ENCODE results near the gene HSFX1.
"Not testable (repeated sequence)": the region's sequence is repeated elsewhere in the genome, so short reads cannot be mapped to it uniquely, and the experiment has no call there.

HSFX1 gene, protein sequence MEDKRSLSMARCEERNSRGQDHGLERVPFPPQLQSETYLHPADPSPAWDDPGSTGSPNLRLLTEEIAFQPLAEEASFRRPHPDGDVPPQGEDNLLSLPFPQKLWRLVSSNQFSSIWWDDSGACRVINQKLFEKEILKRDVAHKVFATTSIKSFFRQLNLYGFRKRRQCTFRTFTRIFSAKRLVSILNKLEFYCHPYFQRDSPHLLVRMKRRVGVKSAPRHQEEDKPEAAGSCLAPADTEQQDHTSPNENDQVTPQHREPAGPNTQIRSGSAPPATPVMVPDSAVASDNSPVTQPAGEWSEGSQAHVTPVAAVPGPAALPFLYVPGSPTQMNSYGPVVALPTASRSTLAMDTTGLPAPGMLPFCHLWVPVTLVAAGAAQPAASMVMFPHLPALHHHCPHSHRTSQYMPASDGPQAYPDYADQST

DNA sequence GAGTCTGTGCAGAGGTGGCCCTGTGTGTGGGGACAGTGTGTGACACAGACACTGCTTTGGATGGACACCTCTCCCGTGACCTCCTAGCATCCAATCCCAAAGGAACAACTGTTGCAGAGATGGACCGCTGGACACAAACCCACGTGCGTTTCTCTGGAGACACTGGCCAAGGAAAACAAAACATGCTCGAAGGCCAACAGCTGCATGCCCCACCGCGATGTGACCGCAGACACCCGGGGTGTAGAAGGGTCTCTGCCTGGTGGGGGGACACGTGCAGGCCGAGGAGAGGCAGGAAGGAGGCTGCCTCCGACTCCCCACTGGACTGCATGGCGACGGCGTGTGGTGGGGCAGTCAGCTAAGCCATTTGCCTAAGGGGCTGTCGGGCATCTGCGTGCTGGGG, at the start of gene HSFX1:
Gene HSFX1 (plus strand): TSS at position 301 of the 400 bp plus-strand sequence. CDS start 614 bp downstream, outside the sequence.
- POLR2A ChIA-PET (ENCODE audit: low non-redundant PET); DNase-seq (ENCODE audit: low spot score); CTCF ChIA-PET; H3K27ac ChIP-seq: not testable (repeated sequence)

DNA sequence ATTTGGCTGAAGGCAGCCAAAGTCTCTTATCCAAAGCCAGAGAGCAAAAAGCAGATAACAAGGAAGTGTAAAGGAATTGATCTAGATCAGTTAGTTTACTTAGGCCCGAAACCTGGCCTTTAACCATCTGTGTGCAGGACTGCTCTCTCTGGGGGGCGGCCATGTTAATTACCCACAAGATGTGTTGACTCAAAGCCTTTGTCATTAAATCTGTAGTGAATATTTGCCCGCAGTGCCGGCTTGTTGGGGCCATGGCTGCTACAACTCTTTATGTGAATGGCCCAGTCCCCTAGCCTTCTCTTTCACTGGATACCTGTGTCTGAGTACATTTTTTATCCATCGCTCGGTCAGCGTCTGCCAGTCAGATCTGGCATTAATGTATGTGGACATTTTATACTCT, 46.6 kb upstream of the HSFX1 start:
- CTCF ChIA-PET; DNase-seq (ENCODE audit: low spot score); H3K27ac ChIP-seq; POLR2A ChIA-PET (ENCODE audit: low non-redundant PET): not testable (repeated sequence)

GRCh38 chrX:149742269-149742668, 31.6 kb upstream of the HSFX1 start:
- POLR2A ChIA-PET (ENCODE audit: low non-redundant PET); H3K27ac ChIP-seq; CTCF ChIA-PET; DNase-seq (ENCODE audit: low spot score): not testable (repeated sequence)

DNA sequence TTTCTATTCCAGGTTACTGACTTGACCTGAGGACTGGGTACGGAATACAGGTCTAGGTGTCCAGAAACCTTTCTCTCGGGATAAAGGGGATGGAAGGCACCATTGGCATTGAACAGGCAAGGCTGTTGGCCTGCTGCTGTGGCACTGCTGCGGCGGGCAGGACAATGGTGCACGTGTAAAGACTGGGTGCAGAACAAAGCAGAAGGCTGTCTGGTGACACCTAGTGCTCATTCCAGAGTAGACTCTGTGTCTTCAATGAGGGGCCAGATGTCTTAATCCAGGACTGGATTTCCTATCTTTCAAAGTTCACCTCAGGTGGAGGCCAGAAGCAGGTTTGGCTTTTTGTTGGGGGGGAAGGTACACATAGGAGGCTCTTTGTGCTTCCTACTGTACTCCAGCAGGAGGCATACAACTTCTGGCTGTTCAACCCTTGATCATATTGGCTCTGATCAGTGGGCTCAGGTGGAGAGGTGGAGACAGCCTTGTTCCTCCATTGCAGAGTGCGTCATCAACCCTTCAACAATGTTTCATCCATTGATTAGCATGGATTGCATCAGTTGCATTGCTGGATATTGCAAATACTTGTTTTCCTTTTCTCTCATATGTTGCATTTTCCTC, 27.4 kb upstream of the HSFX1 start:
- H3K27ac ChIP-seq; DNase-seq (ENCODE audit: low spot score); CTCF ChIA-PET; POLR2A ChIA-PET (ENCODE audit: low non-redundant PET): not testable (repeated sequence)

DNA sequence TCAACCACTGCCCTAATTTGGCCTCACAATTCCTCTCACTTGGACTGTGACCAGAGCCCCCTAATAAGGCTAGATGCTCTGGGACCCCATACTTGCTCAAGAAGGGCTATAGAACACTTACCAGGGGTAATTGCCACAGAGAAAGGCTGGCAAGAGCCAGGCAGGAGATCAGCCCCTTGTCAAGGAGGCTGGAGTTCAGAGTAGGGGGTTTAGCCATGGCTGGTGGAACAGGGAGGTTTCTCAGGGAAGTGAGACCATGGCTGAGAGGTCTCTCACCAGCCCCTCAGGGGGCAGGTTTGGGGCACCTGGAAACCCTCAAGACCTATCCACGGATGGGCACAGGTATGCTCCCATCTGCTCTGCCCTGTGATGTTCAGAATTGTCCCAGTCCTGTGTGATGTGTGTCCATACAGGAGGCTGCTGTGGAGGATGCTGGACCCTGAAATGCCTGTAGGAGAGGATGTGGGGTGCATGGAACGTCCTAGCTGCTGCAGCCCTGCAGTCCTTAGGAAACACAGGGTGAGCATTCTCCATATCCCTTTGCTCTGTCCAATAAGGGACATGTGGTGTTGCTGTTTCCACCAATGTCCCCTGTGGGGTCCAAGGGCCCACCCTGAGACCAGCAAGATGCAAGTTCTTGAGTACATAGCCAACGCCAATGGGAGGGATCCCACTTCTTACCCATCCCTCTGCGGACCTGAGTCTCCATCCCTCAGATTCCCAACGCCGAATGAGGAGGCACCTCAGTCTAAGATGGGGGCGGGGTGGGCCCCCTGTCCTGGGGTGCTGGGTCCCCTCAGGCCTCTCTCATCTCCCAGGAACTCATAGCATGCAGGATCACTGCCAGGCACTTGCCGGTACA, 16.4 kb upstream of the HSFX1 start:
- ChIA-PET POLR2A (ENCODE audit: low non-redundant PET) (no interaction called here), CTCF (no interaction called here)
- DNase-seq (ENCODE audit: low spot score): no peak
- TF ChIP-seq, protein P1, sequence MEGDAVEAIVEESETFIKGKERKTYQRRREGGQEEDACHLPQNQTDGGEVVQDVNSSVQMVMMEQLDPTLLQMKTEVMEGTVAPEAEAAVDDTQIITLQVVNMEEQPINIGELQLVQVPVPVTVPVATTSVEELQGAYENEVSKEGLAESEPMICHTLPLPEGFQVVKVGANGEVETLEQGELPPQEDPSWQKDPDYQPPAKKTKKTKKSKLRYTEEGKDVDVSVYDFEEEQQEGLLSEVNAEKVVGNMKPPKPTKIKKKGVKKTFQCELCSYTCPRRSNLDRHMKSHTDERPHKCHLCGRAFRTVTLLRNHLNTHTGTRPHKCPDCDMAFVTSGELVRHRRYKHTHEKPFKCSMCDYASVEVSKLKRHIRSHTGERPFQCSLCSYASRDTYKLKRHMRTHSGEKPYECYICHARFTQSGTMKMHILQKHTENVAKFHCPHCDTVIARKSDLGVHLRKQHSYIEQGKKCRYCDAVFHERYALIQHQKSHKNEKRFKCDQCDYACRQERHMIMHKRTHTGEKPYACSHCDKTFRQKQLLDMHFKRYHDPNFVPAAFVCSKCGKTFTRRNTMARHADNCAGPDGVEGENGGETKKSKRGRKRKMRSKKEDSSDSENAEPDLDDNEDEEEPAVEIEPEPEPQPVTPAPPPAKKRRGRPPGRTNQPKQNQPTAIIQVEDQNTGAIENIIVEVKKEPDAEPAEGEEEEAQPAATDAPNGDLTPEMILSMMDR (conservative IDR thresholded peaks at IDR 0.05; ENCODE audit: low read depth): no peak
- no peak overlapping the region for H3K27ac ChIP-seq

- ChIA-PET CTCF (no interaction called here), POLR2A (ENCODE audit: low non-redundant PET) (no interaction called here)
- TF ChIP-seq, protein P1 (conservative IDR thresholded peaks at IDR 0.05; ENCODE audit: low read depth): no peak
- H3K27ac ChIP-seq: no peak overlapping the region
- DNase-seq (ENCODE audit: low spot score): no peak
These were observed 15.7 kb upstream of the HSFX1 start for GRCh38 chrX:149758068-149758714.

DNA sequence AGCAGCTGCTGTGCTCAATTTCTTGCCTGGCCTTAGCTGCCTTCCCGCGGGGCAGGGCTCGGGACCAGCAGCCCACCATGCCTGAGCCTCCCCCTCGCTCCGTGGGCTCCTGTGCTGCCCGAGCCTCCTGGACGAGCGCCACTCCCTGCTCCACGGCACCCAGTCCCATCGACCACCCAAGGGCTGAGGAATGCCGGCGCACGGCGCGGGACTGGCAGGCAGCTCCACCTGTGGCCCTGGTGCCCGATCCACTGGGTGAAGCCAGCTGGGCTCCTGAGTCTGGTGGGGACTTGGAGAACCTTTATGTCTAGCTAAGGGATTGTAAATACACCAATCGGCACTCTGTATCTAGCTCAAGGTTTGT, 15.2 kb upstream of the HSFX1 start:
- POLR2A ChIA-PET (ENCODE audit: low non-redundant PET); DNase-seq (ENCODE audit: low spot score); H3K27ac ChIP-seq; CTCF ChIA-PET: not testable (repeated sequence)

DNA sequence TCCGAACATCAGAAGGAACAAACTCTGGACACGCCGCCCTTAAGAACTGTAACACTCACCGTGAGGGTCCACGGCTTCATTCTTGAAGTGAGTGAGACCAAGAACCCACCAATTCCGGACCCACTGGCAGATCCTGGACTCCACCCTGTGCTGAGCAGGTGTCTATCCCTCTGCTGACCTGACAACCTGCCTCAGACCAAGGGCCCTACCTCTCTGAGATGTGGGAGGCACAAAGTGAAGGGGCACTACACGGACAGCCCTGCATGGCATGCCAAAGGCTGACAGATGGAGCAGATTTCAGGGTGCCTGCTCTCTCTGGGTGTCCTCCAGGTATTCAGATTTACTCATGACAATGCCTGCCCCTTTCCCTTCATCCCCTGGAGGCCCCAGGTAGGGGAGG, 14.0 kb upstream of the HSFX1 start:
- DNase-seq (ENCODE audit: low spot score): no peak
- TF ChIP-seq, protein P1 (conservative IDR thresholded peaks at IDR 0.05; ENCODE audit: low read depth): no peak
- ChIA-PET POLR2A (ENCODE audit: low non-redundant PET) (no interaction called here), CTCF (no interaction called here)
- H3K27ac ChIP-seq: no peak overlapping the region

GRCh38 chrX:149760965-149761364, 12.9 kb upstream of the HSFX1 start:
- ChIA-PET POLR2A (ENCODE audit: low non-redundant PET) (no interaction called here), CTCF (no interaction called here)
- TF ChIP-seq, protein P1 (conservative IDR thresholded peaks at IDR 0.05; ENCODE audit: low read depth): no peak
- no peak for DNase-seq (ENCODE audit: low spot score)
- no peak overlapping the region for H3K27ac ChIP-seq

GRCh38 chrX:149761858-149762674, 11.8 kb upstream of the HSFX1 start:
- DNase-seq (ENCODE audit: low spot score); POLR2A ChIA-PET (ENCODE audit: low non-redundant PET); CTCF ChIA-PET; H3K27ac ChIP-seq: not testable (repeated sequence)
